ENCODE results near the gene LGALS13.

The LGALS13 gene

DNA sequence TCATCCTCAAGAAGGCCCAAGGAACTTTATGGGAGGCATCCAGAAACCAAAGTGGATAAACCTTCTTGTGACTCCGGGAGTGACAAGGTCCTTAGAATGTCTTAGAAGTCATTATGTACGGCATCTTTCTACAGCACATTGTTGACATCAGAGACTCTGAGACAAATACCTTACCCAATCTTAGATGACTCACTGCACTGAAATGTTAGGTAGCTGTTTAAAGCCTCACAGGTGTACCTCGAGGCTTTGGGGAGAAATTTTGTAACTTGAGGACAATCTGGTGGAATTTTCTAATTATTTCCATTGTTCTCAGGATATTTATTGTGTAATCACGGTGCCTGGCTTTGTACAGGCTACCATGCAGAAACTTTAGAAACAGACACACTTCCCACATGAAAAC, 14.8 kb upstream of the LGALS13 start:
- Histone ChIP-seq H3K4me1 (ENCODE audit: control insufficient read depth, insufficient read depth, low read length) (no peaks in the 10 kb centered on the region), H3K27me3 (replicated peaks; ENCODE audit: control insufficient read depth, insufficient read depth, low read length) (peaks cover 4% of the 10 kb centered on the region), H3K9ac (ENCODE audit: low read length) (no peak overlapping the region), H3K4me3 (ENCODE audit: low read length) (no peak overlapping the region), H3K36me3 (ENCODE audit: control insufficient read depth, insufficient read depth, low read length, severe bottlenecking) (no peaks in the 10 kb centered on the region), H3K9me3 (ENCODE audit: control insufficient read depth, low read length) (no peaks in the 10 kb centered on the region)
- no peak for DNase-seq (ENCODE audit: low read depth)

DNA sequence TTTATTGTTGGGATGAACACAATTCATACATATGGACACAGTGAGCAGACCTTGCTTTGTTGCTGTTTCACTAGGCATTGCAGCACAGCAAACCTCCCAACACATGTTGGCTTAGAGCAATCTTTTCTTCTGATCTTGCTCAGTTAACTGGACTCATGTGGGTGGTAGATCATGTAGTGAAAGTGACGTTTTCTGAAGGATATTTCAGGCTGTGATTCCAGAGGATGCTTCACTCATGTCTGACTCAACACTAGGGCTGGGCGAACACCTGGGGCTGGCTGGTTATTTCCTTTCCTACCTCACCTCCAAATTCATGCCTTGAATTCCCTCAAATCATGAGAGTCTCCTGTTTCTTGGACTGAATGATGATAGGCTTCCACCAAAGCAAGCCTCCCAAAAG, 14.3 kb upstream of the LGALS13 start:
- H3K27me3 ChIP-seq (replicated peaks; ENCODE audit: control insufficient read depth, insufficient read depth, low read length) = peaks cover 4% of the 10 kb centered on the region
- H3K9ac ChIP-seq (ENCODE audit: low read length) = no peak overlapping the region
- no peaks in the 10 kb centered on the region for H3K4me1 ChIP-seq (ENCODE audit: control insufficient read depth, insufficient read depth, low read length)
- no peak for DNase-seq (ENCODE audit: low read depth)
- no peak overlapping the region for H3K4me3 ChIP-seq (ENCODE audit: low read length)
- no peaks in the 10 kb centered on the region for H3K9me3 ChIP-seq (ENCODE audit: control insufficient read depth, low read length)
- H3K36me3 ChIP-seq (ENCODE audit: control insufficient read depth, insufficient read depth, low read length, severe bottlenecking) = no peaks in the 10 kb centered on the region

DNA sequence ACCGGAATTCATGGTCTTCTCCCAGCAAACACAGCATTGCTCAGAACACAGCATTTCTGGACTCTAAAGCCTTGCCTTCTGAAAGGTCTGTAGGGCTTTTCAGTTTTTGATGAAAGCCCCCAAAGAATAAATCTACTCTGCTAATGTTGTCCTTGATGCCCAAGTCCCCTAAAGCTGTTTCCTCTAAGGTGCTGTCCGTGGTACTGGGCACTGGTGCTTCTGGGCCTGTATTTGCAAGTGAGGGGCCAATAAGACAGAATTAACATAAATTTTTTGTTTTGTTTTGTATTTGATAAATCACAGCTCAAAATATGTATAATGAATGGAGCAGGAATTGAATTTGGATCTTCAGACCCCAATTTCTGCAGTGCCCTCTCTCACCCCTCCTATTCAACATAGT, 12.1 kb upstream of the LGALS13 start:
- no peak overlapping the region for H3K9ac ChIP-seq (ENCODE audit: low read length)
- no peaks in the 10 kb centered on the region for H3K27me3 ChIP-seq (replicated peaks; ENCODE audit: control insufficient read depth, insufficient read depth, low read length)
- H3K4me1 ChIP-seq (ENCODE audit: control insufficient read depth, insufficient read depth, low read length) = no peaks in the 10 kb centered on the region
- peak; percentile 1 for DNase-seq (ENCODE audit: low read depth)
- no peaks in the 10 kb centered on the region for H3K9me3 ChIP-seq (ENCODE audit: control insufficient read depth, low read length)
- no peak overlapping the region for H3K4me3 ChIP-seq (ENCODE audit: low read length)
- no peaks in the 10 kb centered on the region for H3K36me3 ChIP-seq (ENCODE audit: control insufficient read depth, insufficient read depth, low read length, severe bottlenecking)

DNA sequence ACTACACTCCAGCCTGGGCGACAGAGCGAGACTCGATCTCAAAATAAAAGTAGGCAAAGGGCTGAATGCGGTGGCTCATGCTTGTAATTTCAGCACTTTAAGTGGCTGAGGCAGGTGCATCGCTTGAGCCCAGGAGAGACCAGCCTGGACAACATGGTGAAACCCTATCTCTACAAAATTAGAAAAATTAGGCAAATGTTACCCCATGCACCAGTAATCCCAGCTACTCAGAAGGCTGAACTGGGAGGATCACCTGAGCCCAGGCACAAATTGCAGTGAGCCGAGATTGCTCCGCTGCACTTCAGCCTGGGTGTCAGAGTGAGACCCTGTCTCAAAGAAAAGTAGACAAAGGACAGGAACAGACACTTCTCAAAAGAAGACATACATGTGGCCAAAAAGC, 9.9 kb upstream of the LGALS13 start:
- no peaks in the 10 kb centered on the region for H3K36me3 ChIP-seq (ENCODE audit: control insufficient read depth, insufficient read depth, low read length, severe bottlenecking)
- H3K4me1 ChIP-seq (ENCODE audit: control insufficient read depth, insufficient read depth, low read length) = no peaks in the 10 kb centered on the region
- no peak overlapping the region for H3K9ac ChIP-seq (ENCODE audit: low read length)
- DNase-seq (ENCODE audit: low read depth) = no peak
- H3K27me3 ChIP-seq (replicated peaks; ENCODE audit: control insufficient read depth, insufficient read depth, low read length) = no peaks in the 10 kb centered on the region
- no peak overlapping the region for H3K4me3 ChIP-seq (ENCODE audit: low read length)
- no peaks in the 10 kb centered on the region for H3K9me3 ChIP-seq (ENCODE audit: control insufficient read depth, low read length)

DNA sequence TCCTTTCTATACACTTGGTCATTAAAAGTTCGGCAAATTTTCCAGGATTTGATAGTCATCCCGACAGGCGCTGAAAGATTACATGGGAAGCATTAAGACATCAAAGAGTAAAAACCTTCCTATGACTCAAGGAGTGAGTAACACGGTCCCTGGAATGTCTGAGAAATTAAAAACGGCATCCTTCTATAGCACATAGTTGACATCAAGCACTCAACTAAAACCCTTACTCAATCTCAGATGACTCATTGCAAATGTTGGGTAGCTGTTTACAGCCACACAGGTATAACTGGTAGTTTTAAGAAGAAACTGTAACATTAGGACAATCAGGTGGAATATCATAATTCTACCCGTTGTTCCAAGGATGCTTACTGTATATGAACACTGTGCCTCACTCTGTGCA, 6.4 kb upstream of the LGALS13 start:
- Histone ChIP-seq H3K9me3 (ENCODE audit: control insufficient read depth, low read length) (peaks cover 2% of the 10 kb centered on the region), H3K9ac (ENCODE audit: low read length) (no peak overlapping the region), H3K27me3 (replicated peaks; ENCODE audit: control insufficient read depth, insufficient read depth, low read length) (no peaks in the 10 kb centered on the region), H3K36me3 (ENCODE audit: control insufficient read depth, insufficient read depth, low read length, severe bottlenecking) (no peaks in the 10 kb centered on the region), H3K4me3 (ENCODE audit: low read length) (no peak overlapping the region), H3K4me1 (ENCODE audit: control insufficient read depth, insufficient read depth, low read length) (no peaks in the 10 kb centered on the region)
- no peak for DNase-seq (ENCODE audit: low read depth)

DNA sequence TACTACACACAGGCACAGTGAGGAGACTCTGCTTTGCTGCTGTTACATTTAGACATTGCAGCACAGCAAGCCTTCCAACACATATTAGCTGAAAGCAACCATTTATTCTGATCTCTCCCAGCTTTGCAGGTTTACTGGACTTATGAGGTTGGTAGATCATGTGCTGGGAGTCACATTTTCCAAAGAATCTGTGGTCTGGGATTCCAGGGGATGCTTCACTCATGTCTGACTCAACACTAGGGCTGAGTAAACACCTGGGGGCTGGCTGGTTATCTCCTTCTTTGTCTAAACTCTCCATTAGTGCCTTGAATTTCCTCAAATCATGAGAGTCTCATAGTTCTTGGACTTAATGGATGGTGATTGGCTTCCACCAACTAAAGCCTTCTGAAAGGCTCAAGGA, 5.4 kb upstream of the LGALS13 start:
- H3K4me1 ChIP-seq (ENCODE audit: control insufficient read depth, insufficient read depth, low read length) = no peaks in the 10 kb centered on the region
- DNase-seq (ENCODE audit: low read depth) = no peak
- peaks cover 2% of the 10 kb centered on the region for H3K9me3 ChIP-seq (ENCODE audit: control insufficient read depth, low read length)
- no peak overlapping the region for H3K9ac ChIP-seq (ENCODE audit: low read length)
- no peaks in the 10 kb centered on the region for H3K36me3 ChIP-seq (ENCODE audit: control insufficient read depth, insufficient read depth, low read length, severe bottlenecking)
- no peaks in the 10 kb centered on the region for H3K27me3 ChIP-seq (replicated peaks; ENCODE audit: control insufficient read depth, insufficient read depth, low read length)
- H3K4me3 ChIP-seq (ENCODE audit: low read length) = no peak overlapping the region

DNA sequence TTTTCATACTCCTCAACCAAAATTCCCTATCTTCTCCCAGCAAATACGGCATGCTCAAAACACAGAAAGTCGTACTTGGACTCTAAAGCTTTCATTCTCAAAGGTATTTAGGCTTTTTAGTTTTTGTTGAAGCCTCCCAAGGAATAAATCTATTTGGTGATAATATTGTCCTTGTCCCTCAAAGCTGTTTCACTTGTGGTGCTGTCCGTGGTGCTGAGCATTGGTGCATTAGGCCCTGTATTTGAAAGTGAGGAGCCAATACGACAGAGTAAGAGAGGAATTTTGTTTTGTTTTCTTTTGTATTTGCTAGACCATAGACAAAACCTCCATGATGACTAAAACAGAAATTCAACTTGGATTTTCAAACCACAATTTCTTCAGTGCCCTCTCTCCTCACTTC, 3.2 kb upstream of the LGALS13 start:
- Histone ChIP-seq H3K36me3 (ENCODE audit: control insufficient read depth, insufficient read depth, low read length, severe bottlenecking) (no peaks in the 10 kb centered on the region), H3K4me1 (ENCODE audit: control insufficient read depth, insufficient read depth, low read length) (no peaks in the 10 kb centered on the region), H3K9ac (ENCODE audit: low read length) (no peak overlapping the region), H3K27me3 (replicated peaks; ENCODE audit: control insufficient read depth, insufficient read depth, low read length) (no peaks in the 10 kb centered on the region), H3K9me3 (ENCODE audit: control insufficient read depth, low read length) (peaks cover 2% of the 10 kb centered on the region), H3K4me3 (ENCODE audit: low read length) (no peak overlapping the region)
- peak; percentile 33 for DNase-seq (ENCODE audit: low read depth)

DNA sequence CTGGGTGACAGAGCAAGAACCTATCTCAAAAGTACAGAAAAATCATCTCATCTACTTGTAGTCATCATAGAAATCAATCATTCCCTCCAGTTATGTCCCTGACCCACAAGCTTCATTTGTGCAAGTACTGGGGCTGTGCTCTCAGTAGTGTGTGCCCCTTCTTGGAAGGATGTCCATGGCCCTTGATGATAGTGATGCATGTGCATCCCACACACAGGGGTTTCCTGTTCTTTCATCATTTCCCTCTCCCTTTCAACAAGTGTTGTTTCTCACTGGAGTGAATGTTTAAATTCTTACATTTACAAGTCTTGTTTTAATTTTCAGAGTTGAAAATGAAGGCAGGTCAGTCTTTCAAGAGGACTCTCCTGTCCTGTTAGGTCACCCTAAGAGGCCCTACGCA, 1.5 kb downstream of the LGALS13 start:
- no peak overlapping the region for H3K9ac ChIP-seq (ENCODE audit: low read length)
- H3K27me3 ChIP-seq (replicated peaks; ENCODE audit: control insufficient read depth, insufficient read depth, low read length) = no peaks in the 10 kb centered on the region
- no peaks in the 10 kb centered on the region for H3K36me3 ChIP-seq (ENCODE audit: control insufficient read depth, insufficient read depth, low read length, severe bottlenecking)
- DNase-seq (ENCODE audit: low read depth) = no peak
- no peaks in the 10 kb centered on the region for H3K4me1 ChIP-seq (ENCODE audit: control insufficient read depth, insufficient read depth, low read length)
- peaks cover 2% of the 10 kb centered on the region for H3K9me3 ChIP-seq (ENCODE audit: control insufficient read depth, low read length)
- H3K4me3 ChIP-seq (ENCODE audit: low read length) = no peak overlapping the region

DNA sequence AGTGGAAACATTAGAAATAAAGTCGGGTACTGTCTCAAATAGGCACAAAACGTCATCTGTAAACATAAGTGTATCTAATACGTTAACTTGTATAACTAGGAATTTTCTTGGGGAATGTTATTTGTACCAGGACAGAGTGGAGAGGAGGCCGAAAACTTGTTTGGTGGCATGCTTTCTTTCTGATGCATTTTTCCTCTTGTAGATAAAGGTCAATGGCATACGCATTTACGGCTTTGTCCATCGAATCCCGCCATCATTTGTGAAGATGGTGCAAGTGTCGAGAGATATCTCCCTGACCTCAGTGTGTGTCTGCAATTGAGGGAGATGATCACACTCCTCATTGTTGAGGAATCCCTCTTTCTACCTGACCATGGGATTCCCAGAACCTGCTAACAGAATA, 4.7 kb downstream of the LGALS13 start:
- peaks cover 3% of the 10 kb centered on the region for H3K9me3 ChIP-seq (ENCODE audit: control insufficient read depth, low read length)

DNA sequence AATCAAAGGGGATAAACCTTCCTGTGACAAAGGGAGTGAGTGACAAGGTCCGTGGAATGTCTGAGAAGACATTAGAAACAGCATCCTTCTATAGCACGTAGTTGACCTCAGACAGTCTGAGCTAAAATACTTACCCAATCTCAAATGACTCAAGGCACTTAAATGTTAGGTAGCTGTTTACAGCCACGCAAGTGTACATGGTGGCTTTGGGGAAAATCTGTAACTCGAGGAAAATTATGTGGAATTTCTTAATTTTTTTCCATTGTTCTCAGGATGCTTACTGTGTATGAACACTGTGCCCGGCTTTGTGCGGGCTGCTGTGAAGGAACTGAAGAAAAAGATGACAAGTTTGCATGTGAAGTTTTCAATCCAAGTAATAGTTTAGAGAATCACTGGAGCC, 5.2 kb downstream of the LGALS13 start:
- peaks cover 3% of the 10 kb centered on the region for H3K9me3 ChIP-seq (ENCODE audit: control insufficient read depth, low read length)
- H3K9ac ChIP-seq (ENCODE audit: low read length) = no peak overlapping the region
- H3K4me1 ChIP-seq (ENCODE audit: control insufficient read depth, insufficient read depth, low read length) = no peaks in the 10 kb centered on the region
- no peak for DNase-seq (ENCODE audit: low read depth)
- no peak overlapping the region for H3K4me3 ChIP-seq (ENCODE audit: low read length)
- H3K36me3 ChIP-seq (ENCODE audit: control insufficient read depth, insufficient read depth, low read length, severe bottlenecking) = no peaks in the 10 kb centered on the region
- no peaks in the 10 kb centered on the region for H3K27me3 ChIP-seq (replicated peaks; ENCODE audit: control insufficient read depth, insufficient read depth, low read length)

More for the DNA sequence above, 4.7 kb downstream of the LGALS13 start:
- no peaks in the 10 kb centered on the region for H3K4me1 ChIP-seq (ENCODE audit: control insufficient read depth, insufficient read depth, low read length)
- H3K9ac ChIP-seq (ENCODE audit: low read length) = no peak overlapping the region
- H3K27me3 ChIP-seq (replicated peaks; ENCODE audit: control insufficient read depth, insufficient read depth, low read length) = no peaks in the 10 kb centered on the region
- no peaks in the 10 kb centered on the region for H3K36me3 ChIP-seq (ENCODE audit: control insufficient read depth, insufficient read depth, low read length, severe bottlenecking)
- no peak for DNase-seq (ENCODE audit: low read depth)
- H3K4me3 ChIP-seq (ENCODE audit: low read length) = no peak overlapping the region

DNA sequence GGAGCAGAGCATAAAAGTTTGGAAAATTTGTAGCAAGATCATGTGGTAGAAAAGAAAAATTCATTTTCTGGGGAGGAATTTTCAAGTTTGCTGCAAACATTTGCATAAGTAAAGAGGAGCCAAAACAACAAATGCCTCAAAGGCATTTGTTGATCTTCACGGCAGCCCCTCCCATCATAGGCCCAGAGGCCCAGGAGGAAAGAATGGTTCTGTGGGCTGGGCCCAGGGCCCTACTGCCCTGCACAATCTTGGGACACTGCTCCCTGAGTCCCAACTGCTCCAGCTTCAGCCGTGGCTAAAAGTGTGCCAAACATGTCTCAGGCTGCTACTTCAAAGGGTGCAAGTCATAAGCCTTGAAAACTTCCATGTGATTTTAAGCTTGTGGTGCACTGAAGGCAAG, 11.3 kb downstream of the LGALS13 start:
- Histone ChIP-seq H3K9ac (ENCODE audit: low read length) (no peak overlapping the region), H3K27me3 (replicated peaks; ENCODE audit: control insufficient read depth, insufficient read depth, low read length) (no peaks in the 10 kb centered on the region), H3K4me1 (ENCODE audit: control insufficient read depth, insufficient read depth, low read length) (no peaks in the 10 kb centered on the region), H3K4me3 (ENCODE audit: low read length) (no peak overlapping the region), H3K9me3 (ENCODE audit: control insufficient read depth, low read length) (peaks cover 3% of the 10 kb centered on the region), H3K36me3 (ENCODE audit: control insufficient read depth, insufficient read depth, low read length, severe bottlenecking) (no peaks in the 10 kb centered on the region)
- no peak for DNase-seq (ENCODE audit: low read depth)

DNA sequence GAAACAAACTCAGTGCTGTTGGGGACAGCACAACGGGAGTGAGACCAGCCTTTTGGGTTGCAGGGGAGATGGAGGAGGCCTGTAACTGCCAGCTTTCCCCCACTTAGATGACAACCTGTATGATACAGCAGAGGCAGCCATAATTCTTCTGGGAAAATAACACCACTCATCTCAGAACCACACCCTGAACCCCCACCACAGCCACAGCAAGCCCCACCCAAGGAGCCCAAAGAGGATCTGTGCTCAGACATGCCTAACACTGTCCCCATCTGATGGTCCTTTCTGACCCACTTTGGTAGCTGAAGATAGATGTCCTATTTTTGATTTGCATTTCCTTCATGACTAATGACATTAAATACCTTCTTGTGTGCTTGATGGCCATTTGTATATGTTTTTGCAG, 15.4 kb downstream of the LGALS13 start:
- H3K4me1 ChIP-seq (ENCODE audit: control insufficient read depth, insufficient read depth, low read length) = no peaks in the 10 kb centered on the region
- no peaks in the 10 kb centered on the region for H3K27me3 ChIP-seq (replicated peaks; ENCODE audit: control insufficient read depth, insufficient read depth, low read length)
- no peak overlapping the region for H3K4me3 ChIP-seq (ENCODE audit: low read length)
- no peaks in the 10 kb centered on the region for H3K9me3 ChIP-seq (ENCODE audit: control insufficient read depth, low read length)
- no peak for DNase-seq (ENCODE audit: low read depth)
- no peaks in the 10 kb centered on the region for H3K36me3 ChIP-seq (ENCODE audit: control insufficient read depth, insufficient read depth, low read length, severe bottlenecking)
- H3K9ac ChIP-seq (ENCODE audit: low read length) = no peak overlapping the region

Measured in adipocyte (in vitro differentiated cells).